ENCODE results near the gene BCAR3. TPM values are rescaled to one million over a fixed set of nuclear protein-coding genes. Genes with fewer than 3 reads are reported as not detected.
"Not testable (repeated sequence)": the region's sequence is repeated elsewhere in the genome, so short reads cannot be mapped to it uniquely, and the experiment has no call there.

Gene BCAR3
- total RNA-seq, 2 experiments from 2014 or later: 3.1 to 3.9 TPM

DNA sequence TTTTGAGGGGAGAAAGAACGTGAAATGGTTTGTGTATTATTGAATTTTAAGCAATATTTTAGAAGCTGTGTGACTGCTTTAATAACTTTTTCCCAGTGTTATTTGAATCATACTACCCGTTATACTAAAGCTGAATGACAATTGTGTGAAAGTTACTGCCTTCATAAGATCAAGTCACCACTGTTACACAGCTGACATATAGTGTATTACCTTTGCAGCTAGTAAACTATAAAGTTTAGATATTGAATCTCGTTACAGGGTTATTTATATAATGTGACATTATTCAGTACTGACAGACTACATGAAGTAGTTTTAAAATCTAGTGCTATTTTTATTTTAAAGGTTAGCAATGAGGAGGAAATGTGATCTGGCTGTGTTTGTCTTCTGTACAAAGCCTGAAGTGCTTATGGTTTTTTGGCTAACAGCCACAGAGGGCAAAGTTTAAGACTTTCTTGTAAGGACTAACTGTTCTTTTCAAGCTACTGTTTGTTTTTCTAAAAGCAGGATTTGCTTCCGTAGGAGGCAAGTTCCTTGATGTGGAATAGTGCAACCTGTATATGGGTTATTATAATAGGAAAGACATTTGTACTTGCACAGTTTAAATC is 127.6 kb downstream of the BCAR3 start:
- DNase-seq; H3K4me3 Mint-ChIP-seq; POLR2A ChIA-PET; H3K4me1 Mint-ChIP-seq; H3K36me3 Mint-ChIP-seq (ENCODE audit: low read depth); H3K27ac Mint-ChIP-seq; CTCF ChIA-PET; H3K9me3 Mint-ChIP-seq: not testable (repeated sequence)
- peaks cover 28% of the 10 kb centered on the region for H3K27me3 Mint-ChIP-seq

GRCh38 chr1:93552741-93553455 is 128.7 kb downstream of the BCAR3 start:
- H3K27ac Mint-ChIP-seq: no peak overlapping the region
- no peak overlapping the region for H3K4me3 Mint-ChIP-seq
- ChIA-PET CTCF (no interaction called here), POLR2A (no interaction called here)
- peaks cover 30% of the 10 kb centered on the region for H3K27me3 Mint-ChIP-seq
- DNase-seq: no peak
- H3K4me1 Mint-ChIP-seq: peaks cover 7% of the 10 kb centered on the region
- no peaks in the 10 kb centered on the region for H3K36me3 Mint-ChIP-seq (ENCODE audit: low read depth)
- H3K9me3 Mint-ChIP-seq: no peaks in the 10 kb centered on the region

DNA sequence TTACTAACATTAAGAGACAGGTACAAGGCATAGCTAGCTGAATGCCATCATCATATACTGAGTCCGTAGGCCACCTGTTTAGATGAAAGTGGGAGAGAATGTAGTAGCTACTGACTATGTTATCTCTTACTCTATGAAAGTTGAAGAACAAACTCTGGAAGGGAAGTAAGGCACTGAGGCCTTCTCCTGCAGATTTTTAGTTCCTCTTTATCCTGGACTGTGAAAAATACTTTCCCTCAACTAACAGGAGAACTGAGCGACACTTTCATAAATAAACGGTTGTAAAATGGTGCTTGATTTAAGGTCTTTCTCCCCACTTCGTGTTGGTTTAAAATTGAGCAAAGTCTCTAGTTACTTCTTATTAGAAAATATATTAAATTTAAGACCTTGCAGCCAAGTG is 131.8 kb downstream of the BCAR3 start:
- Mint-ChIP-seq H3K9me3 (no peaks in the 10 kb centered on the region), H3K27me3 (peaks cover 28% of the 10 kb centered on the region), H3K27ac (no peak overlapping the region), H3K4me1 (peaks cover under 1% of the 10 kb centered on the region), H3K4me3 (no peak overlapping the region), H3K36me3 (ENCODE audit: low read depth) (no peaks in the 10 kb centered on the region)
- no peak for DNase-seq
- ChIA-PET POLR2A (no interaction called here), CTCF (interaction anchor here (1.4 kb wide), 1 partner anchor 11 kb away, joined by 3 read pairs; no protein-coding TSS in a partner anchor)

DNA sequence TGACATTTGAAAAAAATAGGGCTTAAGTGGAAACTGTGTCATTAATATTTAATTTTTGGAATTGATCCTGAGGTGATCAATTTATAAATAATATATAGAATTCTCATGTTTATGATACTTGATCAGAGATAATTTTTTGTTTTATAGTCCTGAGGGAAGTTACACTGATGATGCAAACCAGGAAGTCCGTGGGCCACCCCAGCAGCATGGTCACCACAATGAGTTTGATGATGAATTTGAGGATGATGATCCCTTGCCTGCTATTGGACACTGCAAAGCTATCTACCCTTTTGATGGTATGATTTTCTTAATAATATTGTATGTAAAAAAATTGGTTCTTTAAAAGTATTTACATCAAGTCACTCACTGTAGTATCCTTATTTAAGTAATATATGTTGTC is 132.5 kb downstream of the BCAR3 start:
- H3K27me3 Mint-ChIP-seq: peaks cover 27% of the 10 kb centered on the region
- no peaks in the 10 kb centered on the region for H3K36me3 Mint-ChIP-seq (ENCODE audit: low read depth)
- POLR2A ChIA-PET: no interaction called here
- CTCF ChIA-PET: interaction anchor here (1.4 kb wide), 1 partner anchor 10 kb away, joined by 3 read pairs; no protein-coding TSS in a partner anchor
- H3K27ac Mint-ChIP-seq: no peak overlapping the region
- DNase-seq: no peak
- no peaks in the 10 kb centered on the region for H3K4me1 Mint-ChIP-seq
- no peak overlapping the region for H3K4me3 Mint-ChIP-seq
- no peaks in the 10 kb centered on the region for H3K9me3 Mint-ChIP-seq

DNA sequence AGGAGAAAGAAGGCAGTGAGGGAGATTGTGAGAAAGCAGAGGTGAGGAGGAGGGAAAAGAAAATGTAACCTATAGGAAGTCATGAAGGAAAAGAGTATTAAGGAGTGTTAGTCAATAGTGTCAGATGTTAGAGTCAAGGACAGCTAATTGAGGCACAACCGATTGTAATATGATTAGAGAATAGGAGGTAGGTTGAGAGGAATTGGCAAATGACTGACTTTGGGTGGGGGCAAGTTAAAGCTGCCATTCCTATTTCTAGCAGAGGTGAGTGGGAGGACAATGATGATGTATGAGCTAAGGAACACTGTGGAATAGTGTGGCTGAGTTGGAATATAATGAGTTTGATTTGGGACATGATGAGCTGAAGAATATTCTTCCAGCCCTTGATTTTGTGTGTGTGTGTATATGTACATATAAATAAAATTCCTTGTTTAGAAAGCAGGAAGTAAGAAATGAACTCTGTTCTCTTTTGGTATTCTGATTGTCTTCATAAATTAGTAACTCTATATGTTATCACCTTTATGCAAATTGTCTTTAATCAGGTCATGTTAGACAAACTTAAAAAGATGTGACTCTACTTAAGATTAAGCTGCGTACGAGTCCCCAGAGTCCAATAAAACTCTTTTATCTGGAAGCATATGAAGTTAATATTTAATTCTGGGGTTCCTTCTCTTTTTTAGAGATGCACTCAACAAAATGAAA is 135.3 kb downstream of the BCAR3 start:
- Mint-ChIP-seq H3K4me3 (no peak overlapping the region), H3K4me1 (no peaks in the 10 kb centered on the region), H3K36me3 (ENCODE audit: low read depth) (no peaks in the 10 kb centered on the region), H3K27ac (no peak overlapping the region), H3K27me3 (peaks cover 14% of the 10 kb centered on the region), H3K9me3 (no peaks in the 10 kb centered on the region)
- DNase-seq: no peak
- ChIA-PET CTCF (no interaction called here), POLR2A (no interaction called here)

GRCh38 chr1:93542398-93542797 is 139.2 kb downstream of the BCAR3 start:
- no peak for DNase-seq
- Mint-ChIP-seq H3K36me3 (ENCODE audit: low read depth) (no peaks in the 10 kb centered on the region), H3K27me3 (peaks cover 15% of the 10 kb centered on the region), H3K4me3 (no peak overlapping the region), H3K27ac (no peak overlapping the region), H3K4me1 (no peaks in the 10 kb centered on the region), H3K9me3 (no peaks in the 10 kb centered on the region)
- ChIA-PET CTCF (interaction anchor here (0.7 kb wide), 1 partner anchor 238 kb away, joined by 3 read pairs; no protein-coding TSS in a partner anchor), POLR2A (no interaction called here)

DNA sequence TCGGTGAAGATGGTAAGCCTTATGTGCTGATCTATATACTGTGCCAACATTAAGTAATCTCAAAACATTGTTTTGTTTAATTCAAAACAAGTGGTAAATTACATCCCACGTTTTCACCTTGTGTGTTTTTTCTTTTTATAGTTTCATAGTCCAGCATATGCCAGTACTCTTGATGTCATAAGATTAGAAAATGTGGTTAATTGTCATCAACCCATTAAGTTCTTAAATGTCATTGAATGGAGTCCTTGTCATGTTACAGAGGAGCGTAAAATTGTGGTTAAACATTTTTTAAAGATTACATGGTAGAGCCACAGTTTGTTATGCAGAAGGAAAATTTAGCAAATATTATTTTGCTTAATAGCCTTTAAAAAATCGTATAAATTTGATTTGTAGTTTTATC is 140.6 kb downstream of the BCAR3 start:
- Mint-ChIP-seq H3K4me3 (no peak overlapping the region), H3K9me3 (no peaks in the 10 kb centered on the region), H3K27ac (no peak overlapping the region), H3K4me1 (no peaks in the 10 kb centered on the region), H3K27me3 (peaks cover 17% of the 10 kb centered on the region), H3K36me3 (ENCODE audit: low read depth) (no peaks in the 10 kb centered on the region)
- ChIA-PET CTCF (no interaction called here), POLR2A (no interaction called here)
- no peak for DNase-seq

DNA sequence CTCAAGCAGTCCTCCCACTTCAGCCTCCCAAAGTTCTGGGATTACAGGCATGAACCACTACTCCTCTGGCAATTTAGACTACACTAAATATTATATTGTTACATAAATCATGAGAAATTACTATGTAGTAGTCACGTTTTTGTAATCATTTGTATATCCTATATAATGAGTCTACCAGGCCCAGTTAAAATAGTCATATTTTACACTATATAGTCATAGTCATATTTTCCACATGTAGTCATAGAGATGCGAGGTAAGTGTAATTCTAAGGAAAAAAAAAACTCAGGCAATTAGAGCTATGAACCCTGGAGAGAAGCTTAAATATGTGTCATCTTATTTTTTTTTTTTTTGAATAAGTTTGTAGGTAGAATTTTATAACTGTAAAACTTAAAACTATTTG is 143.7 kb downstream of the BCAR3 start:
- Mint-ChIP-seq H3K9me3 (no peaks in the 10 kb centered on the region), H3K4me3 (no peak overlapping the region), H3K36me3 (ENCODE audit: low read depth) (no peaks in the 10 kb centered on the region), H3K27me3 (peaks cover 17% of the 10 kb centered on the region), H3K4me1 (no peaks in the 10 kb centered on the region), H3K27ac (no peak overlapping the region)
- ChIA-PET POLR2A (no interaction called here), CTCF (no interaction called here)
- DNase-seq: no peak

DNA sequence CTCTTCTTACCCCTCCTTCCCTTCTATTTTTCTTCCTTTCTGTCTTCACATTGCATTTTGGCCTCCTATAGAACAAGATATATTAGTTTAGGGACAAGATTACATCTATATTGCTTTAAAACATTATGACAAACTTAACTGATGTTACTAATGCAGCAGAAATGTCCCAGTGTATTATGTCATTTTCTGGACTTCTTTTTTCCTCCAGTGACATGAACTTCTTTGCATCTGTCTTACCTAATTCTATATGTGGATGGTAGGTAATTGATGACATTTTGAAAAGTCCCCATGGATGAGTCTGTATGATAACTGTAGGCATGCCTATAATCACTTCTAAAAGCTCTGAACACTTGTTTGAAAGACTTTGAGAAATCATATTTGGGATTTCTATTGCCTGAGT is 144.2 kb downstream of the BCAR3 start:
- DNase-seq: no peak
- H3K4me3 Mint-ChIP-seq: no peak overlapping the region
- POLR2A ChIA-PET: no interaction called here
- H3K27me3 Mint-ChIP-seq: peaks cover 17% of the 10 kb centered on the region
- no peaks in the 10 kb centered on the region for H3K4me1 Mint-ChIP-seq
- no peaks in the 10 kb centered on the region for H3K36me3 Mint-ChIP-seq (ENCODE audit: low read depth)
- H3K9me3 Mint-ChIP-seq: no peaks in the 10 kb centered on the region
- CTCF ChIA-PET: no interaction called here
- no peak overlapping the region for H3K27ac Mint-ChIP-seq

DNA sequence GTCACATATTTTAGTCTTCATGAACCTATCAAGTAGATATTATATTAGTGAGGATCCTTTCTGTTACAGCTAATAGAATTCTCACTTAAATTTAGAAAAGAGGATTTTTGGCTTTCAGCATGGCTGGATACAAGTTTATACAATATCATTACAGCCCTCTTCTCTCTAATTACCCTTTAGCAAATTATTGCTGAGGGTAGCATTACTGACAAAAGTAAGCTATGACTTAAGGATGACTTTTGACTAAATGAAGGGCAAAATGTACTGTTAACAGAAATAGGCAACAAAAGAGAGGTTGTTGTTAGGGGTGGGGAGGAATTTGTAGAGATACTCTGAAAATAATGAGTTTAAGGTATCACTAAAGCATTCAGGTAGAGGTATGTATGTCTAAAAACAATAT is 148.0 kb downstream of the BCAR3 start:
- no peaks in the 10 kb centered on the region for H3K9me3 Mint-ChIP-seq
- H3K27me3 Mint-ChIP-seq: peaks cover 14% of the 10 kb centered on the region
- no peak overlapping the region for H3K27ac Mint-ChIP-seq
- ChIA-PET POLR2A (no interaction called here), CTCF (no interaction called here)
- DNase-seq: no peak
- no peaks in the 10 kb centered on the region for H3K36me3 Mint-ChIP-seq (ENCODE audit: low read depth)
- no peak overlapping the region for H3K4me3 Mint-ChIP-seq
- no peaks in the 10 kb centered on the region for H3K4me1 Mint-ChIP-seq

DNA sequence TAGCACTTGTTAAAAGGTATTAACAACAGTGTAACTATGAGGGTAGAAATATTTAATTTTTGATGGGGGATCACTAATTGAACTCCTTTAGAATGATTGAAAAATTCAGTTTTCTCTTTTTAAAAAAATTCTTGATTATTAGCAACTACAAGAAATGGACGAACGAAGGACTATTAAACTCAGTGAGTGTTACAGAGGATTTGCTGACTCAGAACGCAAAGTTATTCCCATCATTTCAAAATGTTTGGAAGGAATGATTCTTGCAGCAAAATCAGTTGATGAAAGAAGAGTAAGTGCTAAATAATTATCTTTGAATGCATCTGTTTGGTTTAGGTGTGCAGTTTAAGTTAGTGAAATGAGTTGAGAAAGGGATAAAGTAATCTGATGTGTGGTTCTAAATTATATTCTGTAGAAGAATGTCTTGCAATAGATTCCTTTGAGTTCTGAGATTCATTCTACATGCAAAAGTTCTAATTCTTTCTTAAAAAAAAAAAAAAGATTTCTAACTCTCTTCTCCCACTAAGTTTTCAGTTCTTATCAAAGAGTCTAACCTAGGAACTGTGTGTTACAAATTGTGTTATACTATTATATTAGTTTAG is 148.8 kb downstream of the BCAR3 start:
- ChIA-PET POLR2A (no interaction called here), CTCF (no interaction called here)
- no peaks in the 10 kb centered on the region for H3K9me3 Mint-ChIP-seq
- peaks cover 13% of the 10 kb centered on the region for H3K27me3 Mint-ChIP-seq
- no peaks in the 10 kb centered on the region for H3K36me3 Mint-ChIP-seq (ENCODE audit: low read depth)
- no peaks in the 10 kb centered on the region for H3K4me1 Mint-ChIP-seq
- no peak for DNase-seq
- H3K4me3 Mint-ChIP-seq: no peak overlapping the region
- no peak overlapping the region for H3K27ac Mint-ChIP-seq

DNA sequence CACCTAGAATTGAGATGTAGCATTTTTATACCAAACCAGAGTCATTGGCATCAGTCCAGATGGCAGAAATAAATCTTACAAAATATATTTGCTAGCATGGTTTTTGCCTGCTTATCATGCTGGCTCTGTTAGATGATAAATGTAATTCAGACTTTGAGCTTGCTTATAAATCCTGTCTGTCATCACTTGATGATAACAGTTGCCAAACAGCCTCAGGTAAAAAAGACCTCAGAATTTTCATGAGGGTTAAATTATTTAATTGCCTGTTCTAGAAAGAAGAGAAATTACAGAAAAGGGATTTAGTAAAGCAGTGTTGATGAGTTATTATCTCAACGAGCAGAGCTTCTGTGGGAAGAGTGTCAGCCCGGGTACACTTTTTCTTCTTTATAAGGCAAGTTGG is 150.4 kb downstream of the BCAR3 start:
- no peak overlapping the region for H3K4me3 Mint-ChIP-seq
- no peak overlapping the region for H3K27ac Mint-ChIP-seq
- ChIA-PET POLR2A (interaction anchor here (1.1 kb wide), 1 partner anchor 452 kb away, joined by 3 read pairs; the partner anchor contains the start of gene MTF2), CTCF (no interaction called here)
- H3K4me1 Mint-ChIP-seq: no peaks in the 10 kb centered on the region
- H3K27me3 Mint-ChIP-seq: peaks cover 8% of the 10 kb centered on the region
- no peak for DNase-seq
- no peaks in the 10 kb centered on the region for H3K9me3 Mint-ChIP-seq
- no peaks in the 10 kb centered on the region for H3K36me3 Mint-ChIP-seq (ENCODE audit: low read depth)

GRCh38 chr1:93528412-93528811 is 153.2 kb downstream of the BCAR3 start:
- no peaks in the 10 kb centered on the region for H3K36me3 Mint-ChIP-seq (ENCODE audit: low read depth)
- no peak overlapping the region for H3K4me3 Mint-ChIP-seq
- H3K27ac Mint-ChIP-seq: no peak overlapping the region
- CTCF ChIA-PET: no interaction called here
- peaks cover 5% of the 10 kb centered on the region for H3K27me3 Mint-ChIP-seq
- no peaks in the 10 kb centered on the region for H3K9me3 Mint-ChIP-seq
- H3K4me1 Mint-ChIP-seq: no peaks in the 10 kb centered on the region
- POLR2A ChIA-PET: no interaction called here
- DNase-seq: no peak

Data from activated CD4-positive, alpha-beta memory T cell treated with anti-CD3 and anti-CD28 coated beads, Interleukin-2, amount 10 ng/mL, durations not matched to agents 7 days and 5 days (primary cell).